HG03025 (cell line): Measurements from ENCODE around the gene EPHX1.
"Not testable (repeated sequence)": the region's sequence is repeated elsewhere in the genome, so short reads cannot be mapped to it uniquely, and the experiment has no call there.

ENCODE experiments used
- ATAC-seq: cut with Tn5 transposase; IDR thresholded peaks from one replicate; pipeline ENCODE4 v1.9.1; 2021; ENCODE audit warnings: mild to moderate bottlenecking, moderate library complexity; ENCODE audit not compliant: unreplicated experiment, low FRiP score

The EPHX1 gene

GRCh38 chr1:225815526-225816178 lies 5.7 kb downstream of the EPHX1 start:
- ATAC-seq, result no peak

DNA sequence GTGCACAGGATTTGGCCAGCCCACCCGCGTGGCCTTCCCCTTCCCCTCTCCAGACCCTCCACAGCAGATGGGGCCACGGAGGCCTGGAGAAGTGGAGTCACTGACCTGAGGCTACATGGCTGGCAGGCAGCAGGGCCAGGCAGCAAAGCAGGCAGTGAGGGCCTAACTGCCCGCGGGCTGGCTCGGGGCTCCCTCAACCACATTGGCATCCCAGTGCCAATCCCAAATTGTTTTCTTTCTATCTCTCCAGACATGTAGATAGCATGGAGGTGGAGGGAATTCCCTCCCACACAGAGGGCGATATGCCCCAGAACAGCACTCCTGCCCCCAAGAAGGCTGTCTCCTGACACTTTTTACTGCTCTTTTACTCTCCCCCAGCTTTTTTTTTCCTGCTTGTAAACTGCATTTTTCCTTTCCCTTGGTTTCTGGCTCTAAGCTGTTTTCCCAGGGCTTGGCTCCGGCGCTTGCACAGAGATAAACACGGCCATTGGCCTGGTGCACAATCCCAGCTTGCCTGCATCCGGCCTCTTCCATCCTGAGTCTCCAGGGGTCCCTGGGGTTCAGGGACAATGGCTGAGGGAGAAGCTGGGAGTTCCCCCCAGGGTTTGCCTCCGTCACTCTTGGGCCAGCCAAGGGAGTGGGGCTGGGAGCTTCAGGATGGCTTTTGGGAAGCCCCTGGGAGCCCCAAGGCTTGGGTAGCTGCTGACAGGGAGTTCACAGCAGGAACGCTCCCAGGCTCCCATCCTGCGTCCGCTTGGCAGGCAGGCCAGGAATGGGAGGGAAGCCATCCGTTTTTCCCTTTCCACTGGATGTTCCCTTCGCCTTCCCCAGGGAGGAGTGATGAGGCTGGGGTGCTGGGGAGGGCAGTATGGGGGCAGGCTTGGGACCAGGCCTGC lies 7.0 kb downstream of the EPHX1 start:
- ATAC-seq, result no peak

GRCh38 chr1:225817611-225818061 lies 7.7 kb downstream of the EPHX1 start:
- no peak for ATAC-seq

- no peak for ATAC-seq
Measured at GRCh38 chr1:225818229-225818628, 8.3 kb downstream of the EPHX1 start.

- no peak for ATAC-seq
Measured at GRCh38 chr1:225819346-225820192, 9.6 kb downstream of the EPHX1 start.

DNA sequence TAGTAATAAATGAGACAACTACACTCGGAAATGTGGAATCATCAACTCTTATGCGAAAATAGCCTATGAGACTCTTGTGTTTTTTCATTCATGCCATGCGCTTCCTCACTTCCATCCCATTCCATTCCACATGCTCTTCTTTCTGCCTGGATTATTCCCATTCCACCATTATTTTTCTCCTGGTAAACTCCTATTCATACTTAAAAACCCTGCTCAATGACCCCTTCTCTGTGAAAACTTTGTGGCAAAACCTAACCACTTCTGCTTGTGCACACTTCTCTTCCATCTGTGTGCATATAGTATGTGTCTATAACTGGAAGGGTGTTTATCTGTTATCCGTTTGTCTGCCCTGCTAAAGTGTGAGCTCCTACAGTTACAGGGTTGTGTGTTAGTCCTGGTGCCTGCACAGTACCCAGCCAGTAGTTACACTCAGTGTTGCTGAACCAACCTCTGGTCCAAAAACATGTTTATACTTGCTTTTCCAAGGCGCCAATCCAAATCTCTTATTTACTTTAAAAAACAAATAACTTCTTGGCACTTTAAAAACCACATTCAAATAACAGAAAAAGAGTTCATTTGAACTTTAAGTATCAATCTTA lies 10.7 kb downstream of the EPHX1 start:
- ATAC-seq, result no peak

- ATAC-seq, result no peak
Measured at GRCh38 chr1:225822655-225823403, 12.9 kb downstream of the EPHX1 start.

DNA sequence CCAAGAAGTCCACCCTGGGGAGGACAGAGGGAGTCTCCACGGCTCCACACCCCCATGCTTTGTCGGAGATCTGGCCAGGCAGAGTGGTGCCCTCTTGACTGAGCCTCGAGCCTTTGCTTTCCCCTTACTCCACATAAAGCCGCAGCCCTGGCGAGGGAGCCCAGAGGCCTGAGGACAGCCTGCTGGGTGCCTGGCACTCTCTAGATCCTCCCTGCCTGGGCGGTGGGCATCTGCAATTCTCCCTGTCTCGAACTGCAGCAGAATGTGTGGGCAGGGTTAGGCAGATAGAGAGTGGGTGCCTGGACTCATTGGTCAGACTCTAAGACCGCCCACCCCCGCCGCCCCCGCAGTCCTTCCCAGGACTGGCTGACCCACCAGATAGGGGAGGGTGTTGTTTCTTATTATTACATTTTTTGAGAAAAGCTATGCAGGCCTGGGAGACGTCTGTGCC lies 13.9 kb downstream of the EPHX1 start:
- no peak for ATAC-seq

DNA sequence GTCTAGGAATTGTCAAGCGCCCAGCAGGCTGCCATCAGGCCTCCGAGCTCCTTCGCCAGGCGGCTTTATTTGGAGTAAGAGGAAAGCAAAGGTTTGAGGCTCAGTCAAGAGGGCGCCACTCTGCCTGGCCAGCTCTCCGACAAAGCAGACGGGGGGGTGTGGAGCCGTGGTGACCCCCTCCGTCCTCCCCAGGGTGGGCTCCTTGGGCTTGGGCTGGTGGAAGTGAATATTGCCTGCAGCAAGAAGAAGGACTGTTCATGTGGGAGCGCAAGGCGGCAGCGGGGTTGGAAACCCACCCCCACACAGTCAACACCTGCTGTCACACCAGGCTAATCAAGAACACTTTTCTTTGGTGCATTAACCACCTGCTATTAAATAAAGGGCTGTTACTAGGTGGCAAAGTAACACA lies 14.6 kb downstream of the EPHX1 start:
- ATAC-seq, result no peak

GRCh38 chr1:225825078-225825477 lies 15.2 kb downstream of the EPHX1 start:
- ATAC-seq, result no peak

GRCh38 chr1:225825607-225826007 lies 15.7 kb downstream of the EPHX1 start:
- no peak for ATAC-seq

DNA sequence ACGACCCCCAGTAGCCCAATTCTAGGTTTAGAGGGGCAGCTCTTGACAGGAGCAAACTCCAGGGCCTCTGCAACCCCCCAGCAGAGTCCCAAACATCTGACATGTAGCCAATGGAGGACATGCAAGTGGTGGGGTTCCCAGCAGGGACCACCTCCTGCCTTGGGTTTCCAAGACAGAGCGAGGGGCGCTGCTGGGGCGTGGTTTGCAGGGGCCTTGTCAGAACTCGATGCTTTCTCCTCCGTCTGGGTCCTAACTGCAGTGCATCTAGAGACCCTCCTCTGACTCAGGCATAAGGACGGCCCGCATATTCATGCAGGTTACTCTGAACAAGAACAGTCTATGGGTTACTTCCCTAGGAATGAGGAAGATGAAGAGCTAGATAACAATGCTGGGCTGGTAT lies 17.2 kb downstream of the EPHX1 start:
- ATAC-seq, result no peak

GRCh38 chr1:225828706-225829345 lies 18.9 kb downstream of the EPHX1 start:
- ATAC-seq, result no peak

DNA sequence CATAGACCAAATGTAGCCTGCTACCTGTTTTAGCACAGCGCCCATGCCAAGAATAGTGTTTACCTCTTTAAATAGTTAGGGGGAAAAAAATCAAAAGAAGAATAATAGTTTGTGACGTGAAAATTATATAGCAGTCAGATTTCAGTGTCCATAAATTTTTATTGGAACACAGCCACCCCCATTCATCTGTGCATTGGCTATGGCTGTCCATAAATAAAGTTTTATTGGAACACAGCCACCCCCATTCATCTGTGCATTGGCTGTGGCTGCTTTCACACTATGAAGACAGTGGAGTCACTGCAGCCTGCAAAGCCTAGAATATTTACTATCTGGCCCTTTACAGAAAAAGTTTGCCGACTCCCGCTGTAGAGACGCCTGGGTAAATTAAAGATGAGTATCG lies 20.9 kb downstream of the EPHX1 start:
- ATAC-seq, result no peak

GRCh38 chr1:225834417-225835329 lies 24.7 kb downstream of the EPHX1 start:
- ATAC-seq, result no peak

- no peak for ATAC-seq
Measured at GRCh38 chr1:225835856-225836255, 25.9 kb downstream of the EPHX1 start.

DNA sequence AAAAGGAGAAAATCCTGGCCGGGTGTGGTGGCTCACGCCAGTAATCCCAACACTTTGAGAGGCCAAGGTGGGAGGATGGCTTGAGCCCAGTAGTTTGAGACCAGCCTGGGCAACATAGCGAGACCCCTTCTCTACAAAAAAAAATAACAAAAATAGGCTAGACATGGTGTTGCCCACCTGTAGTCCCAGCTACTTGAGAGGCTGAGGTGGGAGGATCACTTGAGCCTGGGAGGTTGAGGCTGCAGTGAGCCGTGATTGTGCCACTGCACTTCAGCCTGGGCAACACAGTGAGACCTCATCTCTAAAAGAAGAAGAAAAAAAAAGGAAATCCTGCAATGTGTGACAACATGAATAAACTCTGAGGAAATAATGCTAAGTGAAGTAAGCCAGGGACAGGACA lies 26.4 kb downstream of the EPHX1 start:
- not testable (repeated sequence) for ATAC-seq

DNA sequence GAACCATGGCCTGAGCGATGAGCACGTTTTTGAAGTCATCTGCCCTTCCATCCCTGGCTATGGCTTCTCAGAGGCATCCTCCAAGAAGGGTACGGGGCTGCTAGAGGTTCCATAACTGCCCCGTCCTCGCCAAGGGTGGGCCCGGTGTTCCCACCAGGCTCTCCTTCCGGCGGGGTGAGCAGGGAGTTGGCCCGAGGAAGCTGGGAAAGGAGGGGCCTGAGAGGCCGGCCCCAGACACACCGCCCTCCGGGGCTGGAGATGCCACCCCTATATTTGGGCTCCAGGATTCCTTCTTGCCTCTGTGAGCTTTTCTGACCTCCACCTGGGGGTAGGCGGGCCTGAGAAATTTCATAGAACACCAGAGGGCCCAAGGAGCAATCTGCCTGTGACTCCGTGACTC lies 28.9 kb downstream of the EPHX1 start:
- no peak for ATAC-seq
